ENCODE measurements around the gene PAXIP1. TPM values are rescaled to one million over a fixed set of nuclear protein-coding genes. Genes with fewer than 3 reads are reported as not detected.
A peak's percentile ranks its signal among the peaks of the same experiment; 100 is the strongest.

PAXIP1 gene
- total and polyA plus RNA-seq, 11 donors = 3.5 to 7.8 (median 5.3) TPM

- Histone ChIP-seq H3K4me3 (peak overlapping the region; percentile 66 to 100 (median 91)), H3K27me3 (no peaks in the 10 kb centered on the region), H3K36me3 (peaks cover 0 to 16% (median 10%) of the 10 kb centered on the region in 9 donors), H3K27ac (peak overlapping the region in 11 of 12 donors; percentile 34 to 95 (median 77)), H3K4me1 (peaks cover 0 to 24% (median 15%) of the 10 kb centered on the region in 12 donors), H3K9me3 (no peaks in the 10 kb centered on the region)
- no peak for TF ChIP-seq POLR2A (IDR thresholded peaks at IDR 0.05)
- no peak for TF ChIP-seq CTCF (IDR thresholded peaks at IDR 0.05)
- intact Hi-C loops (cut with DNase I) = loop anchor here in 8 of 10 donors (2.0 to 10.0 kb wide), 7 partner anchors 68 to 640 kb away; partner anchors contain the start of genes INSIG1 (in 2 of the 8) and RBM33 (in 1 of the 8)
- DNase-seq (peak; percentile 38 to 68 (median 51)), ATAC-seq (peak in 3 of 4 donors; percentile 29 to 41 (median 35))
- WGBS, 4 donors = 0 to 1% (median 0%) methylated on average over 23 to 104 of the region's 104 CpGs
These were observed 373 bp downstream of the PAXIP1 start for GRCh38 chr7:155002411-155003091.

- peak overlapping the region in 7 of 12 donors; percentile 34 to 94 (median 70) for H3K27ac ChIP-seq
- H3K9me3 ChIP-seq = no peaks in the 10 kb centered on the region
- 16 to 25% (median 20%) methylated on average over 14 to 24 of the region's 24 CpGs for WGBS, 4 donors
- peak overlapping the region; percentile 66 to 100 (median 91) for H3K4me3 ChIP-seq
- no peaks in the 10 kb centered on the region for H3K27me3 ChIP-seq
- ATAC-seq = no peak
- DNase-seq = no peak
- TF ChIP-seq POLR2A (IDR thresholded peaks at IDR 0.05) (no peak), CTCF (IDR thresholded peaks at IDR 0.05) (no peak)
- peaks cover 0 to 24% (median 15%) of the 10 kb centered on the region in 12 donors for H3K4me1 ChIP-seq
- intact Hi-C loops (cut with DNase I) = loop anchor here in 8 of 10 donors (2.0 to 10.0 kb wide), 7 partner anchors 67 to 640 kb away; partner anchors contain the start of genes INSIG1 (in 2 of the 8) and RBM33 (in 1 of the 8)
- H3K36me3 ChIP-seq = peaks cover 0 to 23% (median 16%) of the 10 kb centered on the region in 9 donors
These were observed 1.0 kb downstream of the PAXIP1 start for GRCh38 chr7:155001756-155002410.

- intact Hi-C loops (cut with DNase I) = loop anchor here in 8 of 10 donors (5.0 to 10.0 kb wide), 6 partner anchors 66 to 642 kb away; partner anchors contain the start of genes INSIG1 (in 2 of the 8) and RBM33 (in 1 of the 8)
- no peak overlapping the region for H3K4me3 ChIP-seq
- 83 to 92% (median 87%) methylated on average over 2 of the region's 2 CpGs for WGBS, 4 donors
- peaks cover 0 to 31% (median 26%) of the 10 kb centered on the region in 9 donors for H3K36me3 ChIP-seq
- ATAC-seq (no peak), DNase-seq (no peak)
- TF ChIP-seq CTCF (IDR thresholded peaks at IDR 0.05) (no peak), POLR2A (IDR thresholded peaks at IDR 0.05) (no peak)
- no peaks in the 10 kb centered on the region for H3K9me3 ChIP-seq
- H3K27me3 ChIP-seq = no peaks in the 10 kb centered on the region
- H3K27ac ChIP-seq = no peak overlapping the region
- H3K4me1 ChIP-seq = peaks cover 0 to 24% (median 15%) of the 10 kb centered on the region in 12 donors
These were observed 2.1 kb downstream of the PAXIP1 start for GRCh38 chr7:155000795-155001194.

DNA sequence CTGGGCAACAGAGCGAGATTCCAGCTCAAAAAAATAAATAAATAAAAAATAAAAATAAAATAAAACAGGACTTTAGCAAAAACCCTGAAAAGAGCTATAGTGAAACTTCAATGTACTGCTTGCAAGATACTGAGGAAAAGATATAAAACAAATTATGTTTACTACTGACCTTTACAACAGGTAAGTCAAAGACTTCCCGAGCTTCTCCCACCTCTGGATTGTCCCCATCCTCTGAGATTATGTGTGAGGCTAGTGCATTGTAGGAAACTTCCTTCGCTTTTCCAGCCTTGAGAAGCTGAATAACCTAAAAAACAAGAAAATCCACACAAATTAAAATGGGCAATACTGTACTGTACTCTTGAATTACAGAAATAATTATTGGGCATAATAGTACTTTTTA, 4.4 kb downstream of the PAXIP1 start:
- peaks cover 0 to 50% (median 37%) of the 10 kb centered on the region in 9 donors for H3K36me3 ChIP-seq

More for the DNA sequence above, 4.4 kb downstream of the PAXIP1 start:
- ATAC-seq = no peak
- Histone ChIP-seq H3K27ac (no peak overlapping the region), H3K27me3 (no peaks in the 10 kb centered on the region), H3K9me3 (no peaks in the 10 kb centered on the region), H3K4me3 (no peak overlapping the region), H3K4me1 (peaks cover 0 to 16% (median 7%) of the 10 kb centered on the region in 12 donors)
- DNase-seq = no peak
- intact Hi-C loops (cut with DNase I) = loop anchor here in 1 of 10 donors (2.0 kb wide), 1 partner anchor 44 kb away; no protein-coding TSS in a partner anchor
- WGBS, 4 donors = 95 to 99% (median 97%) methylated on average over 3 of the region's 3 CpGs
- TF ChIP-seq CTCF (IDR thresholded peaks at IDR 0.05) = no peak
- TF ChIP-seq POLR2A (IDR thresholded peaks at IDR 0.05) = no peak

Measured in heart left ventricle (tissue), 16 donors.